HG03442 (cell line): ENCODE results near the gene KDM2B.
"Not testable (repeated sequence)": the region's sequence is repeated elsewhere in the genome, so short reads cannot be mapped to it uniquely, and the experiment has no call there.

Experiments
- ATAC-seq: cut with Tn5 transposase; IDR thresholded peaks from one replicate; pipeline ENCODE4 v1.9.1; 2021; ENCODE audit warnings: mild to moderate bottlenecking, moderate library complexity; ENCODE audit not compliant: unreplicated experiment

KDM2B gene

DNA sequence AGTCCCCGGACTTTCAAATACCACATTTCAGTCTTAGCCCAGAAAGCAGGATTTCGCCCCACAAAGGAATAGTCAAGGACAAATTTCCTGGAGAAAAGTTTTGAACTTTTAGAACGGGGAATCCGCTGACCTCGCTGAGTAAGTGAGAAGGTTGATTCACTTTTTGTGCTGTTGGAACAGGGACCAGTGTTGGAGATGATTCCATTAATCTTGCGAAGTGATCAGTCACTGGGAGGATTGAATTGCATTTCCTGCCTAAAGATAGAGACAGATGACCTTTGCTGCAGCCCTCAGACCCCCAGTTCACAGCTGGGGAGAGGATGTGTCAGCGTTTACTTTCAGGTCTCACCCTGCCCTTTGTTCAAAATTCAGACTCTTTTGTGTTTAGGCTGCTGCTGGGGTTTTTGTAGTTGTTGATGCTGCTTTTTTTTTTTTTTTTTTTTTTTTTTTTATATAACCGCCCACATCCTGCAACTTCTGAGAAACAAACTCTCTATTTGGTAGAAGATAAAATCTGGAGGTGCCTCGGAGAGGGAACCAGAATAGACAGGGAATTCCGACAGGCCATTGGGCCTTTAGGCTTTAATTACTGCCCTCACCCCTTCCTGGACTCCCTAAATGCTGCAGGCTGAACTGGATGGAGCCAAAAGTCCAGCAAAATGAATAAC, 9.8 kb upstream of the KDM2B start:
- ATAC-seq: no peak

DNA sequence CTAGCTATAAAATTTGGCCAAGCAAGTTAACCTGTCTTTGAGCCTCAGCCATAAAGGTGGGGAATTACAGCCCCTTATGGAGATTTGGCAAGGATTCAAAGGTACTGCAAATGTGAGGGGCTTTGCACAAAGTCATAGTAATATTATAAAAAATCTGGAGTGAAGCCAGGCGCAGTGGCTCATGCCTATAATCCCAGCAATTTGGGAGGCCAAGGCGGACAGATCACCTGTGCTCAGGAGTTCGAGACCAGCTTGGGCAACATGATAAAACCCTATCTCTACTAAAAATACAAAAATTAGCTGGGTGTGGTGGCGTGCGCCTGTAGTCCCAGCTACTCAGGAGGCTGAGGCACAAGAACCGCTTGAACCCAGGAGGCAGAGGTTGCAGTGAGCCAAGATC, 4.1 kb upstream of the KDM2B start:
- ATAC-seq: not testable (repeated sequence)

DNA sequence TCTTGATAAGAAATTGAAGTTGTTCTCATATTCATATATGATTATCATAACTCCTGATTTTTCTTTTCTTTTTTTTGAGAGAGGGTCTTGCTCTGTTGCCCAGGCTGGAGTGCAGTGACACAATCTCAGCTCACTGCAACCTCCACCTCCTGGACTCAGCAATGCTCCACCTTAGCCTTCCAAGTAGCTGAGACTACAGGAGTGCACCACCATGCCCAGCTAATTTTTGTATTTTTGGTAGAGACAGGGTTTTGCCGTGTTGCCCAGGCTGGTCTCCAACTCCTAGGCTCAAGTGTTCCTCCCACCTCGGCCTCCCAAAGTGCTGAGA, 2.5 kb upstream of the KDM2B start:
- not testable (repeated sequence) for ATAC-seq

DNA sequence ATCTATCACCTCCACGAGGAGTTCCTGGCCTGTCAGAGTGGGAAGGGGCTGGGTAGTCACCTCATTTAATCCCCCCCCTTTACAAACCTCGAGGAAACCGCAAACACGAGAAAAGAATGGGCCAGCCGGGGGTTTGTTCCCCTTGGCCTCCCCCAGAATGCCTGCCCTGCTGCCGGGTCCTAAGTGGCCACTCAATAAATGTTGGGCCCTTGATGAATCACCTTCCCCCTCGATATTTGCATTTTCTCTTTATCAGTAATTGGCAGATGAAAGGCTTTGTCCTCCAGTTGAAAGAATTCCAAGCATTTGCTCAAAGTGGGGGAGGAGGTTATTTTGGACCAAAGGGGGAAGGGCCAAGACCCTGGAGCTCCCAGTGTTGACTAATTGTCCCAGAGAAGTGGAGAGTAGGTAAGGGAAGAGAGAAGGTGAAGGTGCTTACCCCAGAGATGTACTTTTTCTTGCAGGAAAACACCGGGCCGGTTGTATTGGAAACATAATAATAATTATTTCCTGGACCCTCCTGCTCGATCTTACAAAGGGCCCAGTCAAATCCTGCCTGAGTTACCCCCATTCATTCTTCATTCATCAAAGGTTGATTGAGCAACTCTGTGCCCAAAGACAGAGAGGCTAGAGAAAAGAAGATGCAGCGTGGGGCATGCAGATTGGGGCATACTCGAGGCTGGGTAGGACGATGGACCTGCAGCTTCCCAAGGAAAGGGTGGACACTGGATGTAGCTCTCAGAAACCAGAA, 1.9 kb upstream of the KDM2B start:
- no peak for ATAC-seq

DNA sequence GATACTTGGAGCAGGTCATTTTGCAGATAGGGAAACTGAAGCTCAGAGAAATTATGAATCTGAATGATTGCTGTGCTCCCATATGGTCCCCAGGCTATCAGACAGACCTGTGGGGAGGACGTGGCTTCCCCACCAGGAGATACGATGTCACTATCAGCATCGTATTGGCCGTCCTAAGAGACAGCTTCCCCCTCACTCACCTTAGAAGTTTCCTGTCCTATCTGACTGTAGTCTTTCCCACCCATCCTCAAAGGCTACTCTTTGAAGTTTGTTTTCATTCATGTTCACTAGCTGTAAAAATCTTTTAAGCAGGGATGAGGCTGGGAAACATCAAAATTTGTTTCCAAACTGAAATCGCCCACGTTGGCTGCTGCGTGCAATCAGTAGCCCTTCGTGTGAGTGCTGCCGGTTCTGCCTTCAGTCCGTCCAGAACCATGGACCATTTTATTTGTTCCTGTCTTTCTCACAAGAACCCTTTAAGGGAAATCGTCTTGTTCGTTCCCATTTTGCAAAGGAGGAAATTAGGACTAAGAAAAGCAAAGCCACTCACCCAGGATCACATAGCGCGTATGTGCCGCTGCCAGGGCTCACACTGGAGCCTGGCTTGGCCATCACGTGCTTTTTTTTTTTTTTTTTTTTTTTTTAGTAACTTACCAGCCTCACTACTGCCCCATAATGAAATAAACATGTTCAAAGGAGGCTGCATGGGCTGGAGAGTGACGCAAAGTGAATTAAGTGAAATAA, 1.0 kb upstream of the KDM2B start:
- ATAC-seq: no peak

DNA sequence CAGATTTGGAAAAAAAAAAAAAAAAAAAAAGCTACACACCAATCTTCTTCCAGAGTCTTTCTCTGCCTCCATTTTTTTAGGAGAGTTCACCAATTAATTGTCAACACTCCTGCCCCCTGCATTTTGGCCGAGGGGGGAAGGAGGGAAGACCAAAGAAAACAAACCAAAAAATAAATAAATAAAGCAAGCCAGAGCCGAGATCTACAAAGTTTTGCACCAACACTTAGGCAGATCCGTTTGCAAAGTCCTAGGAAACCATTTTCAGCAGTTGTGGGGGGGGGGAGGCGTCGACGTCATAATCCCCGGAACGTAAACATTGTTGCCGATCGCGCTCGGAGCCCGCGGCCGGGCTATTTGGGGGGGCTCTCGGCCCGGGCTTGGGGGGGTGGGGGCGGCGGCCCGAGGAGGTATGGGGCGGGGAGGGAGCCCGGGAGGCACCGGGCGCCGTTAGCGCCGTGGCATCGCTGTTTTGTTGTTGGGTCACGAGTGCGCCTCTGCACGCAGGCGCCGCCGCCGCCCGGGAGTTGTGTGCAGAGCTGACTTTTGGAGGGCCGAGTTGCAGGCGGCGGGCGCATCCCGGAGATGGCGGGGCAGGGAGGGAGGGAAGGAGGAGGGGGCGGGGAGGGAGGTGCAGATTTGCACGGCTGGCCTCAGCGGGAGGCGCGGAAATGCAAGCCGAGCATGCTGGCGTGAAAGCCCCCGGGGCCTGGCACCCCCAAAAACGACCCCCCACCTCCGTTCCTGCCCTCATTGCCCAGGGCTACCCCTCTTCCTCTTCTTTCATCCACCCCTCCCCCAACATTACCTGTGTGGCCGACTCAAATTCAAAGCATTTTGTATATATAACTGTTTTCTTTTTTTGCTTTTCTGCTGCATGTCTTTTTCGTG, 598 bp downstream of the KDM2B start:
- peak; percentile 36 for ATAC-seq

DNA sequence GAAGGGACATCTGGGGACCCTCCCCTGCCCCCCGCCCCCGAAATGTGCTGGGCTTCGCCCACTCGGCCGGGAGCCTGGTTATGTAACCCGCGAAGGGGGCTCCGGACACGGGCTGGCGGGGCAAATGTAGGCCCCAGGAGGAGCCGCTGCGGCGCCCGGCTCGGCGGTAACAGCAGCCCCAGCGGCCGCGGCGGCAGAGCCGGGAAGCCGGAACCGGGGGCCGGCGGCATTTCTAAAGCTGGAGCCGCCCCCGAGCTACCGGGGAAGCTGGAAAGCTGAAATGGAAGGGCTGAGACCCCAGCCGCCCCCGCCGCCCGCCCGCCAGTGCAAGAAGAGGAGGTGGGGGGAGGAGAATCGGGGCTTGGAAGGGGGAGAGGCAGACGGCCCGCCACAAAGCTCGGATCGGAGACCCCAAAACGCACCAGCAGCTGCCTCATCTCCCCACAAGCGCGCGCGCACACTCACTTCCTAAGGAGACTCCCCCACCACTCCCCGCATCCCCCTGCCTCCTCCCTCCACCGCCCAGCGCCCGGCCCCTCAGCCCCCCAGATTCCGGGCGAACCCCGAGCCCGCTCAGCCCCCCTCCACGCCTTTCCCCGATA, 1.5 kb downstream of the KDM2B start:
- no peak for ATAC-seq

DNA sequence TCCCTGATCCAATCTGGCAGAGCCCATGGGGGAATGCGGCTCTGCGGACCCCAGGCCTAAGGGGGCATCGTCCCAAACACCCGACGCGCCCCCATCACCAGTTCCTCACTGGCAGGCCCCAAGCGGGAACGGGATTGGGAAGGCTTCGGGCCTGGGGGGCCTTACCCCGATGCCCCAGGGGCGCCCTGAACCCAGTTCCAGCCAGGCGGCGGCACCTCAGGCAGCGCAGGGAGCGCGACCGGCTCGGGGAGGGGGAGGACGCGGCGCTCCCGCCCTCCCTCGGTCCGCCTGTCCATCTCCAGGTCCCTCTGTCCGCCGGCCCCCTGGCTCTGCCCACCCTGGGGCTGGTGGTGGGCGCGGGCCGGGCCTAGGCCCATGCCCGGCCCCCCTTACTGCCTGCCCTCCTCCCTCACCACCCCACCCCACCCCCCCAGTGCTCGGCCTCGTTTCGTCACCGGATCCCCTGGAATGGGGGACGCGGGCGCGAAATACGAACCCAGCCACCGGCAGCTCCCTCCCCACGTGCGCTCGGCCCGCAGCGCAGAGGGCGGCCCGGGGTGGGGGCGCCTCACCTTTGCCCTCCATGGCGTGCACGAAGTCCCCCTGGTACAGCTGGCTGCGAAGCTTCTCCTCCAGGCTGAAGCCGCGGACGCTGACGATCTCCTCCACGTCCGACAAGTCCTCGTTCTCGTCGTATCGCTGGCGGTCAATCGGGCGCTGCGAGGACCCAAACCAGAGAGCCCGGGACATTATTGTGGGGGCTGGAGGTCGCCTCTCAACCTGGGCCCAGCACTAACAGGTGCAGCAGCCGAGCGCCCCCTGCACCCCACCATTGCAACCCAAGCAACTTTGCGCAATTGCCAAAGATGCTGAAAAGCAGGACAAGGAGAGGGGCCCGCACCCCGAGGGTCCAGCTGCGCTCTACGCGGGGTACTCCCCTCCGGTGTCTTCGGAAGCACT, 2.3 kb downstream of the KDM2B start:
- ATAC-seq: no peak

DNA sequence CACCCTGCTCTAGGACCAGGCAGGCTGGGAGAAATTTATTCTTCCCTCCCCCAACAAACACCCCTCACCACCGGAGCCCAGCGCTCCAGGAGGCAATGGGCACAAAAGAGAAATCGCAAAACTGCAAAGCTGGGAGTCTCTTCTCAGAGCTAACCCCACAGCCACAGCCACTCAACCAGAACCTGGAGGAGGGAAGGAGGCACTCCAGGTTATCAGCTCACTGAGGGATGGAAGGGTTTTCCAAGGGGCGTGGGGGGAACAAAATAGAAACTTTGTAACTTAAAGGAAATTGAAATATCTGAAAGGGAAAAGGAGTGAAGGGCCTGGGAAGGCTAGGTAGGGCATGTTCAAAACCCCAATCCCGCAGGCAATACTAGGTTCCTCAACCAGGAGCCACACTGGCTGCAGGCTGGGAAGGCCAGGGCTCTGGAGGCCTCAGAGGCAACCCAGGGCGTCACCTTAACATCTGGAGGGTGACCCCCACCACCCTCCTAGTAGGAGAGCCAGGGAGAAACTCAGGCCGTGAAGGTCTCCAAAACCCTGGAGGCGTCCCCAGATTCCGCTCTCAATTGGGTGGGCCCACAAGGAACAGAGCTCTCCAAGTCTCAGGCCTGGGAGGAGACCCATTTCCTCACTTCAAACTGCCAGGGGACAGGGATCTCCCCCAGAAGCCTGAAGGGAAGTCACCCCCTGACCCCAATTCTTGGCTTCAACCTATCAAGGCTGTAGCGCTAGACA, 3.2 kb downstream of the KDM2B start:
- no peak for ATAC-seq

DNA sequence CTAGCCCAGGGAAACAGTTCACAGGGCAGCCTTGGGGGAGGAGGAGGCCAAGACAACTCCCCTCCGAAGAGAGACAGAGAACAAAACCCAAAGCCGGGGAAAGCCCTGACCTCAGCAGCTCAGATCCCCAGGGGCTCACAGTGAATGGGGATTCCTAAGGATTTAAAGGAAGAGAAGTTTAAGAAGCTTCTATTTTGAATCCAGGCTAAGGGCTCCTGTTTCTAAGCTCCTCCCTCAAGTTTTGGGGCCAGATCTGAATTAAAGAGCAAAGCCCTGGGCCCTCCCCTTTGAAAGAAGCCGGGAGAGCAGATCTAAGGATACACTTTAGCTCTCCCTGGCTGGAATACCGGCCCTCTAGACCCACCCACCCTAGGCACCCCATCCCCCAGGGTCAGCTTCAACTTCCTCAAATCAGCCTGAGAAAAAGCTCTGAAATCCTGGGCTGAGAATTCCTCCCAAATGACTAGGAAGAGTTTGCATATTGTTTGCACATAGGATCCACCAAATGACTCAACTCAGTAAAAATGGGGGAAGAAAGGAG, 3.9 kb downstream of the KDM2B start:
- no peak for ATAC-seq

DNA sequence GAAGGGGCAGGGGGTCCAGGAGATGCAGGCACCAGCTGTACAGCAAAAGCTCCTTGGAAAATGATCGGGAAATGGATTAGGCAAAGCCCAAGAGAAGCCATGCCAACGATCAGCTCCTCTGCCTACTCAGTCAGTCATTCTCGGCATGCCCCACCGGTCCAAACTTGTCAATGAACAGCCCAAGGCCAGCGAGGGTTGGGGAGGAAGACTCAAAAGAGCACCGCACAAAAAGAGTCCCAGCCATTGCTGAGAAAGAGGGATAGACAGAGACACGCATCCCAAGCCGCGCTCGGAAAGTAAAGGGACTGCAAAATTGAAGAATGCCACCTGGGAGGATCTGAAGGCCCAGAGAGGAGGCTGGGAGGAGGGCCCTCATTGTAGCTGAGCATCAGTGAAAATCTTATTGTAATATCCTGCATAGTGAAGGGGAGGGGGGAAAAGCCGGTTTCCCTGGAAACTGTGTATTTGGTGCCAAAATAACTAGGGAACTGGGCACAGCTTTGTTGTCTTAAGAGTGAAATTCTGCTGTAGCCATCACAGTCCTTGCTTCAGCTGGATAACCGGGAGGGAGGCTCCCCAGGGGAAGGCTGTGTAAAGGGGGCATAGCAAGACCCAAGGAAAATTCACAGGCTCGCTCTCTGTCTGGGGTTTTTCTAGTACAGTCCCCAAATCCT, 4.7 kb downstream of the KDM2B start:
- no peak for ATAC-seq

DNA sequence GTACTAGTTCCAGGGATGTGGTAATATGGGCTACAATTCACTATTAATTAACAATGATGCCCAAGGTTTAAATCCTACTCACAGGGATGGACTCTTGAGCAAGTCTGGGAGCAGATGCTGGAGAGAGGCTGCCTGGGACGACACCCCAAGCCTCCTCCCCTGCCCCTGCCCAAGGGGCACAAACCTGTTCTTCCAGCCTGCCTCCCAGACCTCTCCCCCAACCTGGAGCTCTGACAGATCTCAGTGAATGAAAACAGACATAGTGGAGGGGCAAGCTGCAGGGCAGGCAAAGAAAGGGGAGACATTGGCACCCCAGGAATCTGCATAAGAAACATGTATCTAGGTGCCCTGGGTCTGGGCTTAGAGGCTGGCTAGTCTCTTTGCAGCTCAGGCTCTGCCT, 5.8 kb downstream of the KDM2B start:
- ATAC-seq: no peak

DNA sequence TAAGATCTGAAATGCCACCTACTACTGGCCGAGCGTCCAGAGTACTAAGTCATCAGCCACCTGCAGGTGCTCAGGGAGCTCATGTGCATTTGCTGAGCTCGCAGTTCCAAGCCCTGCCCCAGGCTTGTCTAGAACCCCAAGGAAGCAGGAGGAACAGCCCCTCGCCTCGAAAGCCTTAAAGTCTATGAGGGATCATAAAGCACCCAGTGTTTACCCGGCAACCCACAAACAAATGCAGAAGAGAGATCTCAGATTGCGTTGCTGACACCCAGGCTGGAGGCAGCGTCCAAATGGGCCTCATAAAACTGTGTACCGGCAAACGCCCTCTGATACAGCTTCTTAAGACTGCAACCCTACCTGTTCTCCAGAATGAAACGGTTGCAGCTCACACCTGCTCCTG, 6.8 kb downstream of the KDM2B start:
- ATAC-seq: no peak

DNA sequence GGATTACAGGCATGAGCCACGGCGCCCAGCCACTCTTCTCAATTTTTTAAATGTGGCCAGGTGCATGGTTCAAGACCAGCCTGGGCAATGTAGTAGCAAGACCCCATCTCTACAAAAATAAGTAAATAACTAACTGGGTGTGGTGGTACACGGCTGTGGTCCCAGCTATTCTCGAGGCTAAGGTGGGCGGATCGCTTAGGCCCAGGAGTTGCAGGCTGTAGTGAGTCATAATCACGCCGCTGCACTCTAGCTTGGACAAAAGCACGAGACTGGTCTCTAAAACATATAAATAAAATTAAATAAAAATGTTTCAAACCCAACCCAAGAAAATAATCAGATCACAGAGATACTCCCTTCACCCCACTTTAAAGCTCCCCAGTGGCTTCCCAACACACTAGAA, 8.9 kb downstream of the KDM2B start:
- no peak for ATAC-seq

DNA sequence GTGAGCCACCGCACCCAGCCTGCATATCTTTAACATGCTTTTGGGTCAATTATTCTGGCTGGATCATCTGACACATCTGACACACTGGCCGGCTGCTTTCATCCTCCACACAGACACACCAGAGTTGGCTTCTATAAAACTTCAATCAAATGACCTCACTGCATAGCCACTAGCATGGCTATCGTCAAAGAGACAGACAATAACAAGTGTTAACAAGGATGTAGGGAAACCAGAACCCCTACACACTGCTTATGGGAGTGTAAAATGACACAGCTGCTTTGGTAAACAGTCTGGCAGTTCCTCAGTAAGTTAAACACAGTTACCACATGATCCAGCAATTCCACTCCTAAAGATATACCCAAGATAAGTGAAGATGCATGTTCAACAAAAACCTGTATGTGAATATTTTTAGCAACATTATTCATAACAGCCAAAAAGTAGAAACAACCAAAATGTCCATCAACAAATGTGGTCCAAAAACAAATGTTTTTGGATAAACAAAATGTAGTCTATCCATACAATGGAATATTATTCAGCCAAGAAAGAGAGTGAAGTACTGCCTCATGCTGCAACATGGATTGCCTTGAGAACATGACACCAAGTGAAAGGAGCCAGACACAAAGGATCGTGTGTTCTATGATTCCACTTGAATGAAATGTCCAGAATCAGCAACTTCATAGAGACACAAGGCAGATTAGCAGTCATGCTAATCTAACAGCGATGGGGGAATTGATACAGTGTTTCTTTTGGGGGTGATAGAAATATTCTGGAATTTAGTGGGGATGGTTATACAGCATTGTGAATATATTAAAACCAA, 10.1 kb downstream of the KDM2B start:
- ATAC-seq: no peak

DNA sequence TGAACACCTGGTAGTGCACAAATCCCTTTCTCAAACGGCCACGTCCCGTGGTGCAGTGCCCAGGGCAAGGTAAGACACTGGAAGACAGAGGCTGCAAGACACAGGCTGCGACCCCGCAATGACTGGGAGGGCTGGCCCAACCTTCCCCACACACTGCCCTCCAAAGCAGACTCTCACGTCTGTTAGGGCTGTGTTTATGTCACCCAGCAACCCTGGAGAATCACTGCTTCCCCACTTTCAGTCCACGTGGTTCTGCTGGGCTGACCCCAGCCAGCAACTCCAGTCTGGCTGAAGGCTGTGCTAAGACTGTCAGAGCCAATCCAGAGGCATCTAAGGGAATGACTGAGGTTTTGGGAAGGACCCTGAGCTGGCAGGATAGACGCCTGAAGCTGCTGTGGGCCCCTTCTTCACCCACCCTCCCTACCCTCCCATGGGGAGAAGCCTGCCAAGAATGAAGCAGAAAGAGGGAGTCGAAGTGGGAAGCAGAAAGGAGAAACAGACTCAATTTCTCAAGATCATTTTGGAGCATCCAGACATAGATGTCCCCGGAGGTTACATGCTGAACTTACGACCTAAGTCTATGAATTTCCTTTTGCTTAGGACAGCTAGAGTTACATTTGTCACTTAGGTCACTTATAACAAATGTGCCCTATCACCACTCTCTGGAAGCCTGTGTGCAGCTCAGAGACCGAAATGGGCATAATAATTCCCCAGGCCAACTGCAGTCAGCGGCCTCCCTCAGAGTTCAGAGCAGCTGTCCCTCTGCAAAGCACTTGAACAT, 11.7 kb downstream of the KDM2B start:
- ATAC-seq: no peak
